GM23338 (cell line): ENCODE results near the gene CASR. TPM values are rescaled to one million over a fixed set of nuclear protein-coding genes. Genes with fewer than 3 reads are reported as not detected.
A peak's percentile ranks its signal among the peaks of the same experiment; 100 is the strongest.

ENCODE experiments used
- ATAC-seq: fragments of 200-7000 bp; cut with Tn5 transposase; 3 replicates; pipeline ENCODE4 v1.9.1; 2020
- DNase-seq: peaks from one replicate; pipeline ENCODE4 v3.0.0-alpha.2; 2015; ENCODE audit warnings: low spot score
- H2AFZ ChIP-seq: fragments of 200-600 bp; sonication (generic); 2 replicates; pipeline ENCODE4 v1.8.0; 2016; ENCODE audit warnings: antibody characterized with exemption, mild to moderate bottlenecking, moderate library complexity
- H3F3A ChIP-seq: fragments of 200-600 bp; sonication (generic); replicated peaks from 2 replicates; pipeline ENCODE4 v1.8.0; 2017; ENCODE audit warnings: antibody characterized with exemption, mixed run types, low read depth
- H3K27ac ChIP-seq: fragments of 200-600 bp; sonication (generic); 2 replicates; pipeline ENCODE4 v1.6.1; 2016; ENCODE audit warnings: low read depth
- H3K27me3 ChIP-seq: fragments of 200-600 bp; sonication (generic); 2 replicates; pipeline ENCODE4 v1.8.0; 2016; ENCODE audit warnings: mild to moderate bottlenecking, mixed run types, moderate library complexity; ENCODE audit not compliant: insufficient read depth
- H3K36me3 ChIP-seq: fragments of 200-600 bp; sonication (generic); 2 replicates; pipeline ENCODE4 v1.8.0; 2016; ENCODE audit warnings: mild to moderate bottlenecking; ENCODE audit not compliant: insufficient read depth
- H3K4me1 ChIP-seq: fragments of 200-600 bp; sonication (generic); 2 replicates; pipeline ENCODE4 v1.8.0; 2016; ENCODE audit warnings: mild to moderate bottlenecking, moderate library complexity; ENCODE audit not compliant: insufficient read depth
- H3K4me2 ChIP-seq: fragments of 200-600 bp; sonication (generic); 2 replicates; pipeline ENCODE4 v1.7.1; 2017; ENCODE audit warnings: mixed run types
- H3K4me3 ChIP-seq: fragments of 200-600 bp; sonication (generic); 2 replicates; pipeline ENCODE4 v1.6.1; 2016; ENCODE audit warnings: mixed run types
- H3K79me2 ChIP-seq: fragments of 200-600 bp; sonication (generic); replicated peaks from 2 replicates; pipeline ENCODE4 v1.8.0; 2017; ENCODE audit warnings: mild to moderate bottlenecking; ENCODE audit not compliant: insufficient read depth
- H3K9me2 ChIP-seq: fragments of 200-600 bp; sonication (generic); 2 replicates; pipeline ENCODE4 v1.8.0; 2017; ENCODE audit not compliant: insufficient read depth
- H4K20me1 ChIP-seq: fragments of 200-600 bp; sonication (generic); replicated peaks from 2 replicates; pipeline ENCODE4 v1.8.0; 2017; ENCODE audit warnings: mild to moderate bottlenecking; ENCODE audit not compliant: insufficient read depth
- H3K27ac Mint-ChIP-seq: 2 replicates; pipeline ENCODE4 v1.8.0; 2020; ENCODE audit warnings: inconsistent platforms, mild to moderate bottlenecking, moderate library complexity, mixed read lengths
- H3K27me3 Mint-ChIP-seq: 3 replicates; pipeline ENCODE4 v1.8.0; 2022; ENCODE audit warnings: low read depth, mild to moderate bottlenecking, moderate library complexity, mixed read lengths, inconsistent platforms; ENCODE audit not compliant: insufficient read depth, poor library complexity
- H3K36me3 Mint-ChIP-seq: 3 replicates; pipeline ENCODE4 v1.8.0; 2021; ENCODE audit warnings: low read depth, mild to moderate bottlenecking, inconsistent platforms, moderate library complexity, mixed read lengths
- H3K4me1 Mint-ChIP-seq: 3 replicates; pipeline ENCODE4 v1.8.0; 2020; ENCODE audit warnings: mild to moderate bottlenecking, inconsistent platforms, mixed read lengths
- H3K4me3 Mint-ChIP-seq: 3 replicates; pipeline ENCODE4 v1.8.0; 2021; ENCODE audit warnings: moderate library complexity, mild to moderate bottlenecking, inconsistent platforms, mixed read lengths
- H3K9me3 Mint-ChIP-seq: 3 replicates; pipeline ENCODE4 v1.8.0; 2020; ENCODE audit warnings: moderate library complexity, mild to moderate bottlenecking, inconsistent platforms, mixed read lengths
- CREB1 ChIP-seq: fragments of 250-450 bp; sonication (Bioruptor Pico); IDR thresholded peaks from 2 replicates; pipeline ENCODE4 v1.5.0; 2020; ENCODE audit warnings: low read depth, mild to moderate bottlenecking, moderate library complexity
- EZH2phosphoT487 ChIP-seq: fragments of 200-600 bp; sonication (generic); IDR thresholded peaks from one replicate; pipeline ENCODE4 v1.8.1; 2018; ENCODE audit warnings: antibody characterized with exemption; ENCODE audit not compliant: unreplicated experiment
- NANOG ChIP-seq: IDR thresholded peaks from 2 replicates; pipeline ENCODE4 v1.6.1; 2016; ENCODE audit warnings: antibody characterized with exemption, borderline replicate concordance
- POLR2AphosphoS5 ChIP-seq: IDR thresholded peaks from 2 replicates; pipeline ENCODE4 v1.6.1; 2016; ENCODE audit warnings: antibody characterized with exemption, low read depth
- REST ChIP-seq: IDR thresholded peaks from one replicate; pipeline ENCODE4 v1.6.1; 2018; ENCODE audit warnings: antibody characterized with exemption; ENCODE audit not compliant: unreplicated experiment
- ZNF114 ChIP-seq: fragments of 250-450 bp; sonication (Bioruptor Pico); IDR thresholded peaks from 2 replicates; pipeline ENCODE4 v1.5.0; 2020; ENCODE audit warnings: mild to moderate bottlenecking, moderate library complexity
- ZNF331 ChIP-seq: fragments of 250-450 bp; sonication (Bioruptor Pico); IDR thresholded peaks from 2 replicates; pipeline ENCODE4 v1.5.0; 2020; ENCODE audit warnings: low read depth, mild to moderate bottlenecking, moderate library complexity
- polyA plus RNA-seq: library from polyadenylated mRNA; unstranded; fragments of >200 nt; fragmentation: Nextera tagmentation; extraction: Ambion mirVana; gene quantifications from 2 replicates; pipeline ENCODE4 v1.2.1, GENCODE V29; 2016
- total RNA-seq: library from RNA; depleted of rRNA; stranded (reverse); fragments of >200 nt; shearing (Covaris generic); gene quantifications from 2 replicates; pipeline ENCODE4 v1.2.3, GENCODE V29; 2014
- TF ChIP-seq, protein P1 (sequence below): IDR thresholded peaks from 2 replicates; pipeline ENCODE4 v1.6.1; 2016; ENCODE audit warnings: antibody characterized with exemption

Gene CASR
- total and polyA plus RNA-seq, 2 experiments from 2014 or later: 0.08 to 0.56 TPM

- Mint-ChIP-seq H3K36me3 (no peaks in the 10 kb centered on the region), H3K4me1 (peaks cover 8% of the 10 kb centered on the region), H3K27ac (no peak overlapping the region), H3K9me3 (no peaks in the 10 kb centered on the region), H3K4me3 (no peak overlapping the region), H3K27me3 (peaks cover 2% of the 10 kb centered on the region)
- H4K20me1 ChIP-seq: no peaks in the 10 kb centered on the region
- no peak for TF ChIP-seq ZNF114 (CRISPR knock-in tag)
- DNase-seq: peak; percentile 71
- H3K79me2 ChIP-seq: no peaks in the 10 kb centered on the region
- H3K4me3 ChIP-seq: no peak overlapping the region
- no peaks in the 10 kb centered on the region for H3K4me1 ChIP-seq
- no peaks in the 10 kb centered on the region for H3K36me3 ChIP-seq
- no peak overlapping the region for H3K27ac ChIP-seq
- ATAC-seq: peak; percentile 86
- no peak overlapping the region for H2AFZ ChIP-seq
- H3K27me3 ChIP-seq: no peaks in the 10 kb centered on the region
- H3K4me2 ChIP-seq: no peak overlapping the region
- H3F3A ChIP-seq: no peaks in the 10 kb centered on the region
- H3K9me2 ChIP-seq: peaks cover 13% of the 10 kb centered on the region
These were observed 79.6 kb downstream of the CASR start for GRCh38 chr3:122263058-122263457.

- Histone ChIP-seq H3K4me1 (no peaks in the 10 kb centered on the region), H3K79me2 (no peaks in the 10 kb centered on the region), H3F3A (no peaks in the 10 kb centered on the region), H3K4me3 (no peak overlapping the region), H3K4me2 (no peak overlapping the region), H3K36me3 (no peaks in the 10 kb centered on the region), H3K9me2 (peaks cover 13% of the 10 kb centered on the region), H3K27me3 (no peaks in the 10 kb centered on the region), H4K20me1 (no peaks in the 10 kb centered on the region), H3K27ac (no peak overlapping the region), H2AFZ (no peak overlapping the region)
- H3K9me3 Mint-ChIP-seq: no peaks in the 10 kb centered on the region
- no peak for ATAC-seq
- H3K36me3 Mint-ChIP-seq: no peaks in the 10 kb centered on the region
- no peak overlapping the region for H3K4me3 Mint-ChIP-seq
- no peaks in the 10 kb centered on the region for H3K27me3 Mint-ChIP-seq
- TF ChIP-seq POLR2AphosphoS5 (no peak), NANOG (no peak), EZH2phosphoT487 (no peak), ZNF331 (CRISPR knock-in tag) (no peak), REST (no peak), CREB1 (CRISPR knock-in tag) (no peak)
- TF ChIP-seq, protein P1, sequence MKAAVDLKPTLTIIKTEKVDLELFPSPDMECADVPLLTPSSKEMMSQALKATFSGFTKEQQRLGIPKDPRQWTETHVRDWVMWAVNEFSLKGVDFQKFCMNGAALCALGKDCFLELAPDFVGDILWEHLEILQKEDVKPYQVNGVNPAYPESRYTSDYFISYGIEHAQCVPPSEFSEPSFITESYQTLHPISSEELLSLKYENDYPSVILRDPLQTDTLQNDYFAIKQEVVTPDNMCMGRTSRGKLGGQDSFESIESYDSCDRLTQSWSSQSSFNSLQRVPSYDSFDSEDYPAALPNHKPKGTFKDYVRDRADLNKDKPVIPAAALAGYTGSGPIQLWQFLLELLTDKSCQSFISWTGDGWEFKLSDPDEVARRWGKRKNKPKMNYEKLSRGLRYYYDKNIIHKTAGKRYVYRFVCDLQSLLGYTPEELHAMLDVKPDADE: no peak
- no peak overlapping the region for H3K27ac Mint-ChIP-seq
- no peak for DNase-seq
- peaks cover 8% of the 10 kb centered on the region for H3K4me1 Mint-ChIP-seq
These were observed 80.6 kb downstream of the CASR start for GRCh38 chr3:122263974-122264588.
